Activated CD4-positive, alpha-beta T cell treated with anti-CD3 and anti-CD28 coated beads, Interleukin-2, amount 10 ng/mL, durations not matched to agents 24 days and 14 days (primary cell): ENCODE data around the gene EGFL6. TPM values are rescaled to one million over a fixed set of nuclear protein-coding genes. Genes with fewer than 3 reads are reported as not detected.
"Not testable (repeated sequence)": the region's sequence is repeated elsewhere in the genome, so short reads cannot be mapped to it uniquely, and the experiment has no call there.

Experiments used
- DNase-seq: peaks from one replicate; pipeline ENCODE4 v3.0.0; 2022
- H3K27ac Mint-ChIP-seq: one replicate; pipeline ENCODE4 v1.8.0; 2022; ENCODE audit warnings: mild to moderate bottlenecking, mixed read lengths
- H3K27me3 Mint-ChIP-seq: one replicate; pipeline ENCODE4 v1.8.0; 2022; ENCODE audit warnings: mixed read lengths
- H3K36me3 Mint-ChIP-seq: one replicate; pipeline ENCODE4 v1.8.0; 2022; ENCODE audit warnings: low read depth, mild to moderate bottlenecking, mixed read lengths
- H3K4me1 Mint-ChIP-seq: one replicate; pipeline ENCODE4 v1.8.0; 2021; ENCODE audit warnings: mixed read lengths
- H3K4me3 Mint-ChIP-seq: one replicate; pipeline ENCODE4 v1.8.0; 2022; ENCODE audit warnings: mild to moderate bottlenecking, moderate library complexity, mixed read lengths
- H3K9me3 Mint-ChIP-seq: one replicate; pipeline ENCODE4 v1.8.0; 2021; ENCODE audit warnings: mixed read lengths
- intact Hi-C: fragments of 100-400 bp; cut with micrococcal nuclease; formaldehyde crosslinking; loops from one replicate; pipeline ENCODE4 v1.15.1; 2023
- total RNA-seq: library from RNA; stranded (reverse); gene quantifications from 2 replicates; pipeline ENCODE4 v1.2.3, GENCODE V29; 2022

The EGFL6 gene
- total RNA-seq, 1 donor from 2014 or later = 1.7 TPM

- H3K27ac Mint-ChIP-seq = no peak overlapping the region
- no peak overlapping the region for H3K4me3 Mint-ChIP-seq
- DNase-seq = no peak
- no peaks in the 10 kb centered on the region for H3K9me3 Mint-ChIP-seq
- H3K4me1 Mint-ChIP-seq = no peaks in the 10 kb centered on the region
- peaks cover 2% of the 10 kb centered on the region for H3K36me3 Mint-ChIP-seq
- no peaks in the 10 kb centered on the region for H3K27me3 Mint-ChIP-seq
- intact Hi-C loops = no loop called here
These were observed 38.1 kb downstream of the EGFL6 start for GRCh38 chrX:13607331-13607995.

- intact Hi-C loops = no loop called here
- no peak overlapping the region for H3K4me3 Mint-ChIP-seq
- H3K27ac Mint-ChIP-seq = no peak overlapping the region
- H3K4me1 Mint-ChIP-seq = no peaks in the 10 kb centered on the region
- no peak for DNase-seq
- H3K9me3 Mint-ChIP-seq = no peaks in the 10 kb centered on the region
- peaks cover 2% of the 10 kb centered on the region for H3K36me3 Mint-ChIP-seq
- H3K27me3 Mint-ChIP-seq = no peaks in the 10 kb centered on the region
These were observed 38.6 kb downstream of the EGFL6 start for GRCh38 chrX:13607996-13608365.

- Mint-ChIP-seq H3K9me3 (no peaks in the 10 kb centered on the region), H3K4me1 (peaks cover 2% of the 10 kb centered on the region), H3K27me3 (no peaks in the 10 kb centered on the region), H3K4me3 (no peak overlapping the region), H3K27ac (no peak overlapping the region), H3K36me3 (peaks cover 2% of the 10 kb centered on the region)
- DNase-seq = no peak
- intact Hi-C loops = no loop called here
These were observed 44.8 kb downstream of the EGFL6 start for GRCh38 chrX:13614154-13614553.

- no peak for DNase-seq
- H3K27me3 Mint-ChIP-seq = no peaks in the 10 kb centered on the region
- H3K9me3 Mint-ChIP-seq = no peaks in the 10 kb centered on the region
- no peak overlapping the region for H3K27ac Mint-ChIP-seq
- H3K36me3 Mint-ChIP-seq = no peaks in the 10 kb centered on the region
- intact Hi-C loops = no loop called here
- H3K4me3 Mint-ChIP-seq = no peak overlapping the region
- H3K4me1 Mint-ChIP-seq = peaks cover 5% of the 10 kb centered on the region
These were observed 50.8 kb downstream of the EGFL6 start for GRCh38 chrX:13620207-13620606.

GRCh38 chrX:13622401-13622964, 53.1 kb downstream of the EGFL6 start:
- no peak overlapping the region for H3K4me3 Mint-ChIP-seq
- DNase-seq = no peak
- H3K4me1 Mint-ChIP-seq = peaks cover 5% of the 10 kb centered on the region
- intact Hi-C loops = no loop called here
- H3K27ac Mint-ChIP-seq = no peak overlapping the region
- H3K9me3 Mint-ChIP-seq = no peaks in the 10 kb centered on the region
- no peaks in the 10 kb centered on the region for H3K36me3 Mint-ChIP-seq
- H3K27me3 Mint-ChIP-seq = no peaks in the 10 kb centered on the region

- no peaks in the 10 kb centered on the region for H3K9me3 Mint-ChIP-seq
- peaks cover 4% of the 10 kb centered on the region for H3K36me3 Mint-ChIP-seq
- H3K27me3 Mint-ChIP-seq = no peaks in the 10 kb centered on the region
- no peak overlapping the region for H3K27ac Mint-ChIP-seq
- H3K4me3 Mint-ChIP-seq = no peak overlapping the region
- H3K4me1 Mint-ChIP-seq = no peaks in the 10 kb centered on the region
- no peak for DNase-seq
- intact Hi-C loops = no loop called here
These were observed 57.9 kb downstream of the EGFL6 start for GRCh38 chrX:13627306-13627705.

- intact Hi-C loops, H3K4me3 Mint-ChIP-seq, DNase-seq, H3K27me3 Mint-ChIP-seq, H3K27ac Mint-ChIP-seq, H3K4me1 Mint-ChIP-seq, H3K36me3 Mint-ChIP-seq: not testable (repeated sequence)
- H3K9me3 Mint-ChIP-seq = peaks cover 15% of the 10 kb centered on the region
These were observed 67.8 kb downstream of the EGFL6 start for GRCh38 chrX:13637224-13637623.

GRCh38 chrX:13638021-13638420, 68.6 kb downstream of the EGFL6 start:
- no peaks in the 10 kb centered on the region for H3K27me3 Mint-ChIP-seq
- H3K4me1 Mint-ChIP-seq = no peaks in the 10 kb centered on the region
- no peak for DNase-seq
- H3K9me3 Mint-ChIP-seq = peaks cover 15% of the 10 kb centered on the region
- intact Hi-C loops = no loop called here
- no peak overlapping the region for H3K27ac Mint-ChIP-seq
- peaks cover 3% of the 10 kb centered on the region for H3K36me3 Mint-ChIP-seq
- H3K4me3 Mint-ChIP-seq = no peak overlapping the region

GRCh38 chrX:13638826-13639225, 69.4 kb downstream of the EGFL6 start:
- no peak for DNase-seq
- Mint-ChIP-seq H3K4me1 (no peaks in the 10 kb centered on the region), H3K27ac (no peak overlapping the region), H3K27me3 (no peaks in the 10 kb centered on the region), H3K4me3 (no peak overlapping the region), H3K36me3 (peaks cover 3% of the 10 kb centered on the region), H3K9me3 (peaks cover 15% of the 10 kb centered on the region)
- intact Hi-C loops = no loop called here

- DNase-seq, H3K27me3 Mint-ChIP-seq, H3K4me1 Mint-ChIP-seq, H3K4me3 Mint-ChIP-seq, intact Hi-C loops, H3K36me3 Mint-ChIP-seq, H3K9me3 Mint-ChIP-seq, H3K27ac Mint-ChIP-seq: not testable (repeated sequence)
These were observed 72.3 kb downstream of the EGFL6 start for GRCh38 chrX:13641684-13642083.

GRCh38 chrX:13645464-13646153, 76.2 kb downstream of the EGFL6 start:
- no peaks in the 10 kb centered on the region for H3K36me3 Mint-ChIP-seq
- DNase-seq = no peak
- intact Hi-C loops = no loop called here
- no peaks in the 10 kb centered on the region for H3K27me3 Mint-ChIP-seq
- H3K4me1 Mint-ChIP-seq = peaks cover 11% of the 10 kb centered on the region
- no peak overlapping the region for H3K27ac Mint-ChIP-seq
- no peaks in the 10 kb centered on the region for H3K9me3 Mint-ChIP-seq
- no peak overlapping the region for H3K4me3 Mint-ChIP-seq

- Mint-ChIP-seq H3K9me3 (no peaks in the 10 kb centered on the region), H3K27me3 (no peaks in the 10 kb centered on the region)
- intact Hi-C loops = no loop called here
These were observed 76.8 kb downstream of the EGFL6 start for GRCh38 chrX:13646154-13646549.

GRCh38 chrX:13647709-13648212, 78.4 kb downstream of the EGFL6 start:
- DNase-seq = peak; percentile 69
- H3K4me3 Mint-ChIP-seq = peak overlapping the region; percentile 26
- intact Hi-C loops = loop anchor here (1.0 kb wide), 1 partner anchor 141 kb away; no protein-coding TSS in a partner anchor
- peaks cover 14% of the 10 kb centered on the region for H3K4me1 Mint-ChIP-seq
- no peaks in the 10 kb centered on the region for H3K9me3 Mint-ChIP-seq
- no peaks in the 10 kb centered on the region for H3K27me3 Mint-ChIP-seq
- H3K27ac Mint-ChIP-seq = peak overlapping the region; percentile 88
- no peaks in the 10 kb centered on the region for H3K36me3 Mint-ChIP-seq

More at GRCh38 chrX:13646154-13646549, 76.8 kb downstream of the EGFL6 start:
- Mint-ChIP-seq H3K4me3 (no peak overlapping the region), H3K27ac (no peak overlapping the region), H3K4me1 (peaks cover 11% of the 10 kb centered on the region), H3K36me3 (no peaks in the 10 kb centered on the region)
- DNase-seq = peak; percentile 79

- H3K9me3 Mint-ChIP-seq, DNase-seq, H3K4me3 Mint-ChIP-seq, intact Hi-C loops, H3K27me3 Mint-ChIP-seq, H3K36me3 Mint-ChIP-seq: not testable (repeated sequence)
- Mint-ChIP-seq H3K27ac (peak overlapping the region; percentile 88), H3K4me1 (peaks cover 14% of the 10 kb centered on the region)
These were observed 78.9 kb downstream of the EGFL6 start for GRCh38 chrX:13648336-13648735.
